ENCODE measurements around the gene GP9.
"Not testable (repeated sequence)": the region's sequence is repeated elsewhere in the genome, so short reads cannot be mapped to it uniquely, and the experiment has no call there.

The GP9 gene

DNA sequence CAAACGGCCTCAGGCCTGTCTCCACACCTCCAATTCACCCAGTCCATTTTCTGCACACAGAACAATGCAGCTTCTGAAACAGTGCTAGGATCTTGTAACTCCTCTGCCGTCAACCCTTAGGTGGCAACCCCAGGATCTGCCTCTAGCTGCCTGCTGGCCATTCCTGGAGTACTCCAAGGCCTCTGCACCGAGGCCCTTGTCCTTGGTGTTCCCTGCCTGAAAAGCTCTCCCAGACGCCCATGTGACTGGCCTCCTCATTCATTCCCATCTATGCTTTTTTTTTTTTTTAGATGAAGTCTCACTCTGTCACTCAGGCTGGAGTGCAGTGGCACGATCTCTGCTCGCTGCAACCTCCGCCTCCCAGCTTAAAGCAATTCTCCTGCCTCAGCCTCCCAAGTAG is 42.7 kb downstream of the GP9 start:
- DNase-seq (ENCODE audit: low read depth) = no peak
- no peak overlapping the region for H3K4me3 ChIP-seq (ENCODE audit: low read depth, low read length)

DNA sequence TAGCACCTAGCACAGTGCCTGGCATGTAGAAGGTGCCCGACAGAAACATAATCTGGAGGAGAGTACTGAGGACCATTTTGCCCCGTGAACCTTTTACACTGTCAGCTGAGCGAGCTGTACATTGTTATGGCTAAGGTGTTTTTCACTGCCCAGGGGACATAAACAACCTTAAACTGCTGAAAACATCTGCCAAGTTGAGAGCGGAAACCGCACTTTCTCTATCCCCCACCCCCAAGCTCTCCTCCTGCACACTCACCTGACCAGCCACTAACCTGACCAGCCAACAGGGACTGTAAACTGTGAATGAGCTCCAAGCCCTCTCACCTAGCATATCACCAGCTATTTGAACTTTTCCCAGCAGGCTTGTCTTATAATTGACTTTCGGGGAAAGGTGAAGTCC is 43.5 kb downstream of the GP9 start:
- H3K4me3 ChIP-seq (ENCODE audit: low read depth, low read length) = no peak overlapping the region
- DNase-seq (ENCODE audit: low read depth) = no peak

DNA sequence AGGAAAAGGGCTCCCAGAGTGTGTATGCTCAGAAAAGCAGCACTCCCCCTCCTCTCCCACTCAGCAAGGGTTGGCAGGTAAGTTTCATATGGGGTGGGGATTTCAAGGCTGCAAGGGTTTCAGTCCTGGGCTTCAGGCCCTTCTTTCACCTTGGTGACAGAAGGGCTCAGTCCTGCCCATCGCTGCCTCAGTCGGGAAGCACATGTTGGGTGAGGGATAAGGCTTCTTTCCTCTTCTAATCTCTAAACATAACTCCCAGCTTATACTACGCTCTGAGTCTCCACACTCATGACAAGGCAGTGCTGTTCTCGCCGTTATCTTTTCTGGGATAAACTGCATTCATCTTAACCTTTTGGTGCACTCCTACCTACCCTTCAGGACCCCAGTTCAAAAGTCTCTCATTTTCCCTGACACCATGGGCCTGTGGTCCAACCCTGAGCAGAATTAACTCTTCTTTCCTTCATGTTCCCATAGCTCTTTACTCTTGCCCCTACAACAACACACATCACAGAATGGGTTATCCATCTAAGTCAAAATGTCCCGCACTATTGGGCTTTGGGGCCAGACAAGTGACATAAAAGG is 44.0 kb downstream of the GP9 start:
- DNase-seq (ENCODE audit: low read depth) = no peak
- H3K4me3 ChIP-seq (ENCODE audit: low read depth, low read length) = no peak overlapping the region

DNA sequence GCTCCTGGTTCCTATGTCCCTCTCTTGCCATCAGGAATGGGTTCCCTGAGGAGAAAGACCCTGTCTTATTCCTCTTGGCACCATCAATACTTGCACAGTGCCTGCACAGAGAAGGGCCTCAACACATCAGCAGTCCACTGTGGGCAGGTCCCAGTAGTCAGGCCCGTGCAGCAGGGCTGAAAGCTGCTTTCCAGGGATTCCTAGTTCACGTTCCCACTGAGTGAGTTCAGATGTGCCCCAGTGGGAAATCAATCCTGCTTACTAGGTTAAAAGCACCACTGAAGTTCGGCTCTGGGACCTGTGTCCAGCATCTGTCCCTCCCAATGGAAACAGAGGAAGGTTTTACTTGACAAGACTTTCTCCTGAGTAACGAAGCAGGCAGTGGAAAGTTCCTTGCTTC is 45.3 kb downstream of the GP9 start:
- no peak overlapping the region for H3K4me3 ChIP-seq (ENCODE audit: low read depth, low read length)
- no peak for DNase-seq (ENCODE audit: low read depth)

DNA sequence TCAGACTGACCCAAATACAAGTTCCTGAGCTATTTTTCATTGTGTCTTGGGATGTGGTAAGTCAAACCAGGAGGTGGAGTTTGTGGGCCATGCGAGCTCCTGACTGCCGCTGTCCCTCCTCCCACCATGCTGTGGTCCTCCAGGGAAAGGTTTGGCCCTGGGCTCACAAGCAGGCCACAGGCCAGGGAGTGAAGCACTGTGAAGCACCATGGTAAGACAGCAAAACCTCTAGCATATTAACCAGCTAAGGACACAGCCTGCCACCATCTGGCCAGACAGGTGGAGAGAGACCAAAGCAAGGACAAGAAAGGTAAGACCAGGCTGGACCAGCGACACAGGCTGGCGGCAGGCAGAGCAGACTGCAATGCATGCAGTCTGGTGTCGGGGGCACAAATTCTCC is 45.7 kb downstream of the GP9 start:
- no peak overlapping the region for H3K4me3 ChIP-seq (ENCODE audit: low read depth, low read length)
- DNase-seq (ENCODE audit: low read depth) = no peak

DNA sequence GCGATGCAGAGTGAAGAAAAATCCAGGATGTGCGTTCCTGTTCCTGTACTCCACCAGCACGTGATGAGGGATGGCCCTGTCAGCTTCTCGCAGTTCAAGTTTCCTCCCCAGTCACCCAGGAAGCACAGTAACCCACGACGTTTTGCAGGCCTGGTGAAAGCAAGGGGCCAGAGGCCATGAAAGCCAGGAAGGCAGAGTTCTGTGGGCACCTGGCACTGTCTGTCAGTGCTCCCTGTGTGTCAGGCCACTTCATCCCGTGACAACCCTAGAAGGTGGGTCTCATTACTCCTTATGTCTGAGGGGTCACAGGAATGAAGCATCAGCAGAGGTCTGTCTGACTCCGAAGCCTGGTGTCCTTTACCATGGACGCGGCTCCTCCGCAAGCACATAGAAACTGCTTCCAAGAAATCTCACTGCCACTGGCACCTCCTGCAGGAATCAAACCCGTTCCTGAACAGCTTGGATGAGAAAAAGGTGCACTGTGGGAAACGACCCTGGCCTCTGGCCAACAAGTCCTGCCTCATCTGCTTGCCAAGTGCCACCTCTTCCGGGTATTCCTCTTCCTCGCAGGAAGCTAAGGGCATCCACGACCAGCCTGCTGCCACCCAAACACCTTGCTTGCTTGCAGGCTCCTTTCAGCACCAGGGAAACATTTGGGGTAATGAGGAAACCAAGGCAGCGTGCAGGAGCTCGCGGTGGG is 46.4 kb downstream of the GP9 start:
- no peak overlapping the region for H3K4me3 ChIP-seq (ENCODE audit: low read depth, low read length)
- no peak for DNase-seq (ENCODE audit: low read depth)

DNA sequence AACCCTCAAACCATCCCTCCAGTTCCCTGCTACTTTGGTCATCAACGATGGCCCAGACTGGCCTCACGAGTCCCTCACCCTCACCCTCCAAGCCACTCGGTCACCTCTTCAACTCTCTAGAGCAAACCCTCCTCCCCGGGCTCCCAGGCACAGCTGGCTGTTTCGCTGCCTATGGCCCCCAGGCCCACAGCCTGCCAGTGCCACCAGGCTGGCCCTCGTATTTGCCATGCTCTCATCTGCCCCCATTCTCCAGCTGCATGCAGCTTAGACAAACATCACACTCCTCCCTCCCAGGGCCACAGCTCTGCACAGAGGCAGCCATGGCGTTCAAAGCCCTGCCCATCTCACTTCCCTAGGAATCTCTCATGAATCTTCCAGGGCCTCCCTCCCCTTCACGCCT is 47.2 kb downstream of the GP9 start:
- no peak overlapping the region for H3K4me3 ChIP-seq (ENCODE audit: low read depth, low read length)
- DNase-seq (ENCODE audit: low read depth) = no peak

DNA sequence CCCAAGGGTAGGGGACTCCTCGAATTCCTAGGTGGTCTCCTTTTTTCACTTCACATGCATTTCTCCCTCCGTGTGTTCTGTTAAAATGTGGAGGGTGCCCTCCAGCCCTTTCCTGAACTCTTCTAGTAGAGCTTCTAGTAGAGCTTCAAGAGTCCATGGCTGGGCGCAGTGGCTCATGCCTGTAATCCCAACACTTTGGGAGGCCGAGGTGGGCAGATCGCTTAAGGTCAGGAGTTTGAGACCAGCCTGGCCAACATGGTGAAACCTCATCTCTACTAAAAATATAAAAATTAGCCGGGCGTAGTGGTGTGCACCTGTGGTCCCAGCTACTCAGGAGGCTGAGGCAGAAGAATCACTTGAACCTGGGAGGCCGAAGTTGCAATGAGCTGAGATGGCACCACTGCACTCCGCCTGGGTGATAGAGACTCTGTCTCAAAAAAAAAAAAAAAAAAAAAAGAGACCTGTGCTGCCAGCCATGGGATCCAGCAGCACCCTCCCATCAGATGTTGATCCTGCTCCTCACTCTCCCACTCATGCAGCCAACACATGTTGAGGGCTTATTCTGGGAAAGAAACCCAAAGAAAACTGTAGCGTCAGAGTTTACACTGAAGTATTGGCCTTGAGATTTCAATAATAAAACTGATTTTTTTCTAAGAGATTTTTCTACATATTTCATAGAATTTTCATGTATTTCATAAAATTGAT is 50.6 kb downstream of the GP9 start:
- H3K4me3 ChIP-seq (ENCODE audit: low read depth, low read length); DNase-seq (ENCODE audit: low read depth): not testable (repeated sequence)

Data from skeletal muscle cell (primary cell).